ENCODE results near the gene PRR33. TPM values are rescaled to one million over a fixed set of nuclear protein-coding genes. Genes with fewer than 3 reads are reported as not detected.

Gene PRR33
- total and polyA plus RNA-seq, 7 donors: 0.13 TPM; not detected in 6

GRCh38 chr11:1867381-1867780, 24.3 kb downstream of the PRR33 start:
- Histone ChIP-seq H3K27me3 (peaks cover 0 to 31% (median 22%) of the 10 kb centered on the region in 3 donors), H3K9me3 (no peaks in the 10 kb centered on the region), H3K27ac (peak overlapping the region in 2 of 4 donors; percentile 39 to 84), H3K36me3 (no peaks in the 10 kb centered on the region), H3K4me3 (no peak overlapping the region), H3K4me1 (peaks cover 0 to 57% (median 52%) of the 10 kb centered on the region in 4 donors)
- WGBS, 2 donors: 52 to 80% methylated on average over 8 of the region's 8 CpGs
- DNase-seq: no peak
- TF ChIP-seq POLR2AphosphoS5 (IDR thresholded peaks at IDR 0.05) (no peak), EP300 (IDR thresholded peaks at IDR 0.05) (no peak), POLR2A (IDR thresholded peaks at IDR 0.05) (no peak), CTCF (IDR thresholded peaks at IDR 0.05) (no peak)
- intact Hi-C loops (cut with DNase I): loop anchor here (10.0 kb wide), 2 partner anchors 437 to 537 kb away; partner anchors contain the start of genes C11orf21, TSPAN32 and TSSC4

GRCh38 chr11:1866776-1867175, 24.9 kb downstream of the PRR33 start:
- H3K36me3 ChIP-seq: no peaks in the 10 kb centered on the region
- no peak for DNase-seq
- H3K9me3 ChIP-seq: no peaks in the 10 kb centered on the region
- TF ChIP-seq POLR2A (IDR thresholded peaks at IDR 0.05) (no peak), POLR2AphosphoS5 (IDR thresholded peaks at IDR 0.05) (no peak), CTCF (IDR thresholded peaks at IDR 0.05) (no peak), EP300 (IDR thresholded peaks at IDR 0.05) (no peak)
- H3K4me3 ChIP-seq: no peak overlapping the region
- intact Hi-C loops (cut with DNase I): loop anchor here (10.0 kb wide), 2 partner anchors 438 to 538 kb away; partner anchors contain the start of genes C11orf21, TSPAN32 and TSSC4
- peaks cover 0 to 57% (median 52%) of the 10 kb centered on the region in 4 donors for H3K4me1 ChIP-seq
- 78 to 85% methylated on average over 15 of the region's 15 CpGs for WGBS, 2 donors
- H3K27me3 ChIP-seq: peaks cover 0 to 25% (median 21%) of the 10 kb centered on the region in 3 donors
- peak overlapping the region in 2 of 4 donors; percentile 21 to 84 for H3K27ac ChIP-seq

GRCh38 chr11:1866226-1866625, 25.5 kb downstream of the PRR33 start:
- Histone ChIP-seq H3K27ac (peak overlapping the region in 3 of 4 donors; percentile 12 to 84 (median 21)), H3K36me3 (no peaks in the 10 kb centered on the region), H3K27me3 (peaks cover 0 to 20% (median 16%) of the 10 kb centered on the region in 3 donors), H3K4me3 (peak overlapping the region in 1 of 4 donors; percentile 4), H3K4me1 (peaks cover 0 to 57% (median 51%) of the 10 kb centered on the region in 4 donors), H3K9me3 (no peaks in the 10 kb centered on the region)
- TF ChIP-seq EP300 (IDR thresholded peaks at IDR 0.05) (no peak), POLR2AphosphoS5 (IDR thresholded peaks at IDR 0.05) (no peak), CTCF (IDR thresholded peaks at IDR 0.05) (no peak), POLR2A (IDR thresholded peaks at IDR 0.05) (no peak)
- intact Hi-C loops (cut with DNase I): loop anchor here (10.0 kb wide), 2 partner anchors 439 to 539 kb away; partner anchors contain the start of genes C11orf21, TSPAN32 and TSSC4
- DNase-seq: no peak
- WGBS, 2 donors: 83 to 89% methylated on average over 8 of the region's 8 CpGs

- TF ChIP-seq CTCF (IDR thresholded peaks at IDR 0.05) (no peak), POLR2A (IDR thresholded peaks at IDR 0.05) (no peak), EP300 (IDR thresholded peaks at IDR 0.05) (no peak), POLR2AphosphoS5 (IDR thresholded peaks at IDR 0.05) (no peak)
- Histone ChIP-seq H3K36me3 (no peaks in the 10 kb centered on the region), H3K27me3 (peaks cover 0 to 9% (median 7%) of the 10 kb centered on the region in 3 donors), H3K4me1 (peaks cover 0 to 45% (median 42%) of the 10 kb centered on the region in 4 donors), H3K9me3 (no peaks in the 10 kb centered on the region), H3K27ac (peak overlapping the region; percentile 84 to 91 (median 88)), H3K4me3 (peak overlapping the region; percentile 20 to 41 (median 34))
- intact Hi-C loops (cut with DNase I): loop anchor here (5.0 to 10.0 kb wide), 3 partner anchors 103 to 540 kb away; partner anchors contain the start of genes C11orf21, CTSD, TSPAN32 and TSSC4
- 74 to 83% methylated on average over 30 of the region's 30 CpGs for WGBS, 2 donors
- DNase-seq: no peak
Observed at GRCh38 chr11:1864831-1865665, 26.6 kb downstream of the PRR33 start.

Data from sigmoid colon (tissue), 7 donors.